Measurements from ENCODE around the gene MARK2. TPM values are rescaled to one million over a fixed set of nuclear protein-coding genes. Genes with fewer than 3 reads are reported as not detected.
A peak's percentile ranks its signal among the peaks of the same experiment; 100 is the strongest.

MARK2 gene
- total RNA-seq, 5 donors from 2014 or later (not counting 1 experiment from before 2014, with no cell fraction given): 57.4 to 67.2 (median 64.0) TPM

GRCh38 chr11:63913866-63914830 lies 75.2 kb downstream of the MARK2 start:
- DNase-seq: no peak
- no peak overlapping the region for H3K4me3 ChIP-seq (ENCODE audit: control insufficient read depth in 1 of 2, extremely low read depth in 1 of 2, low read length in 1 of 2)
- Mint-ChIP-seq H3K27ac (no peak overlapping the region), H3K4me1 (peaks cover 15 to 21% (median 17%) of the 10 kb centered on the region in 3 donors), H3K9me3 (no peaks in the 10 kb centered on the region), H3K4me3 (peak overlapping the region in 1 of 3 donors; percentile 30), H3K27me3 (no peaks in the 10 kb centered on the region), H3K36me3 (peaks cover 5% of the 10 kb centered on the region)
- WGBS (ENCODE audit: insufficient coverage): 96% methylated on average over 25 of the region's 34 CpGs
- no peak for ATAC-seq (replicated peaks in 1 of 4)
- peaks cover 3 to 4% of the 10 kb centered on the region in 2 donors for H3K36me3 ChIP-seq (ENCODE audit: control insufficient read depth in 2 of 2, extremely low read depth in 1 of 2, insufficient read depth in 1 of 2, low read length in 1 of 2)
- H3K27ac ChIP-seq (ENCODE audit: low read length): no peak overlapping the region
- POLR2A ChIA-PET: no interaction called here
- H3K27me3 ChIP-seq (replicated peaks in 1 of 2; ENCODE audit: control insufficient read depth in 2 of 2, extremely low read depth in 1 of 2, insufficient read depth in 2 of 2, low read length in 1 of 2): peaks cover 0 to 28% of the 10 kb centered on the region in 2 experiments
- H3K4me1 ChIP-seq (ENCODE audit: control insufficient read depth in 1 of 2, extremely low read depth in 1 of 2, insufficient read depth in 2 of 2, low read length in 2 of 2): peaks cover 9 to 41% of the 10 kb centered on the region in 2 experiments
- H3K9me3 ChIP-seq: no peaks in the 10 kb centered on the region
- CTCF ChIA-PET: interaction anchor here in 1 of 2 donors (1.4 kb wide), 1 partner anchor 76 kb away, joined by 3 read pairs; no protein-coding TSS in a partner anchor

- POLR2A ChIA-PET: no interaction called here
- 91% methylated on average over 11 of the region's 20 CpGs for WGBS (ENCODE audit: insufficient coverage)
- Histone ChIP-seq H3K9me3 (no peaks in the 10 kb centered on the region), H3K36me3 (ENCODE audit: control insufficient read depth in 2 of 2, extremely low read depth in 1 of 2, insufficient read depth in 1 of 2, low read length in 1 of 2) (peaks cover 0 to 3% of the 10 kb centered on the region in 2 donors), H3K27ac (ENCODE audit: low read length) (no peak overlapping the region), H3K4me1 (ENCODE audit: control insufficient read depth in 1 of 2, extremely low read depth in 1 of 2, insufficient read depth in 2 of 2, low read length in 2 of 2) (peaks cover 9 to 45% of the 10 kb centered on the region in 2 experiments), H3K27me3 (replicated peaks in 1 of 2; ENCODE audit: control insufficient read depth in 2 of 2, extremely low read depth in 1 of 2, insufficient read depth in 2 of 2, low read length in 1 of 2) (peaks cover 0 to 28% of the 10 kb centered on the region in 2 experiments), H3K4me3 (ENCODE audit: control insufficient read depth in 1 of 2, extremely low read depth in 1 of 2, low read length in 1 of 2) (no peak overlapping the region)
- Mint-ChIP-seq H3K27me3 (no peaks in the 10 kb centered on the region), H3K4me1 (peaks cover 15 to 26% (median 17%) of the 10 kb centered on the region in 3 donors), H3K9me3 (no peaks in the 10 kb centered on the region), H3K27ac (no peak overlapping the region), H3K4me3 (peak overlapping the region in 2 of 3 donors; percentile 39 to 82), H3K36me3 (peaks cover 5% of the 10 kb centered on the region)
- CTCF ChIA-PET: interaction anchor here in 1 of 2 donors (1.4 kb wide), 1 partner anchor 77 kb away, joined by 3 read pairs; no protein-coding TSS in a partner anchor
- ATAC-seq (replicated peaks in 1 of 4): no peak
- no peak for DNase-seq
Observed at GRCh38 chr11:63914896-63915691, 76.2 kb downstream of the MARK2 start.

- Mint-ChIP-seq H3K27me3 (no peaks in the 10 kb centered on the region), H3K4me1 (peaks cover 15 to 26% (median 17%) of the 10 kb centered on the region in 3 donors), H3K27ac (no peak overlapping the region), H3K36me3 (no peaks in the 10 kb centered on the region), H3K4me3 (peak overlapping the region; percentile 70 to 82 (median 78)), H3K9me3 (no peaks in the 10 kb centered on the region)
- no peak overlapping the region for H3K27ac ChIP-seq (ENCODE audit: low read length)
- H3K4me1 ChIP-seq (ENCODE audit: control insufficient read depth in 1 of 2, extremely low read depth in 1 of 2, insufficient read depth in 2 of 2, low read length in 2 of 2): peaks cover 9 to 51% of the 10 kb centered on the region in 2 experiments
- no peaks in the 10 kb centered on the region for H3K9me3 ChIP-seq
- CTCF ChIA-PET: no interaction called here
- POLR2A ChIA-PET: interaction anchor here in 1 of 2 donors (0.6 kb wide), 2 partner anchors 108 to 166 kb away, joined by 3 to 5 read pairs; no protein-coding TSS in a partner anchor
- H3K27me3 ChIP-seq (replicated peaks in 1 of 2; ENCODE audit: control insufficient read depth in 2 of 2, extremely low read depth in 1 of 2, insufficient read depth in 2 of 2, low read length in 1 of 2): peaks cover 0 to 28% of the 10 kb centered on the region in 2 experiments
- ATAC-seq (replicated peaks in 1 of 4) (peak in 3 of 4 experiments; percentile 27 to 34 (median 30)), DNase-seq (peak in 10 of 35 experiments; percentile 14 to 38 (median 28))
- 4% methylated on average over 43 of the region's 56 CpGs for WGBS (ENCODE audit: insufficient coverage)
- no peaks in the 10 kb centered on the region for H3K36me3 ChIP-seq (ENCODE audit: control insufficient read depth in 2 of 2, extremely low read depth in 1 of 2, insufficient read depth in 1 of 2, low read length in 1 of 2)
- peak overlapping the region; percentile 54 to 67 for H3K4me3 ChIP-seq (ENCODE audit: control insufficient read depth in 1 of 2, extremely low read depth in 1 of 2, low read length in 1 of 2)
Observed at GRCh38 chr11:63915961-63916836, 77.3 kb downstream of the MARK2 start.

DNA sequence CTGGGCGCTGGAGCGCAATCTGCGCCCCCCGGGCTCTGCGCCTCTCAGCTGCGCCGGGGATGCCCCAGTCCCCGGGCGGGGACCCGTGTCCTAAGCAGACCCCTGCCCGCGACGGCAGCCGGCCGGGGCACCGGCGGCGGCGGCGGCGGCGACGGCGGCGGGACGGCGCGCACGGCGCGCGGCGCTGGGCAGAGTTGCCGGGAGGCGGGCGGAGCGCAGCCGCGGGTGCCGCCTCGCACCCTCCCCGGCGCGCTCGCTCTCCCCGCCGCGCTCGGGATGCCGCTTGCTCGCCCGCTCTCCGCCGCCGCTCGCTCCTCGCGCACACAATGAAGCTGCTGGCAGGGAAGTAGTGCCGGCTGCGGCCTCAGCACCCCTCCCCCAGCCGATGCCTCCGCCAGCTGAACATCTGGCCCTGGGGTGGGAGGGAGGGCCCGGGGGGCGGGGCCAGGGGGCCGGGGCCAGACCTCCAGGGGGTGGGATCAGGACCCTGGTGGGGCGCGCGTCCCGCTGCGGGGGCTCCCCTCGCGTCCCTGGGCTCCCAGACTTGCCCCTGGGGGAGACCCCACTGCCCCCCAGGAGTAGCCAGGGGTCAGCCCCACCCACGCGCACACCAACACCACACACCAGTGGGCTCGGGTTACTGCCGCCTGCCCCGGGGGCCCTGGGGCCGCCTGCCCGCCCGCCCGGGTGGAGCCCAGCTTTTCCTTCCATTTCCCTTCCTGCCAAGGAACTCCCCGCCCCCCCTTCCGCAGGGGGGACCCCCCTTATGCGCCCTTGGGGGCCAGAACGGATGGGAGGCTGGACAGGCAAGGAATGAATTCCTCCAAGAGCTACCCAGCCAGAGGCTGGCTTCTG lies 78.2 kb downstream of the MARK2 start, which contains the start of gene RCOR2:
Gene RCOR2 (minus strand): TSS at position 328 of the 855 bp plus-strand sequence. CDS start 708 bp downstream, outside the sequence.
- H3K4me1 ChIP-seq (ENCODE audit: control insufficient read depth in 1 of 2, extremely low read depth in 1 of 2, insufficient read depth in 2 of 2, low read length in 2 of 2): peaks cover 9 to 51% of the 10 kb centered on the region in 2 experiments
- H3K27ac ChIP-seq (ENCODE audit: low read length): no peak within 1 kb of the TSS
- peaks cover 0 to 28% of the 10 kb centered on the region in 2 experiments for H3K27me3 ChIP-seq (replicated peaks in 1 of 2; ENCODE audit: control insufficient read depth in 2 of 2, extremely low read depth in 1 of 2, insufficient read depth in 2 of 2, low read length in 1 of 2)
- H3K4me3 ChIP-seq (ENCODE audit: control insufficient read depth in 1 of 2, extremely low read depth in 1 of 2, low read length in 1 of 2): peak within 1 kb of the TSS; percentile 54 to 67
- ChIA-PET POLR2A (interaction anchor here in 1 of 2 donors (0.6 kb wide), 2 partner anchors 109 to 165 kb away, joined by 3 to 5 read pairs; no protein-coding TSS in a partner anchor), CTCF (no interaction called here)
- no peaks in the 10 kb centered on the region for H3K9me3 ChIP-seq
- Mint-ChIP-seq H3K36me3 (no peaks in the 10 kb centered on the region), H3K9me3 (no peaks in the 10 kb centered on the region), H3K4me1 (peaks cover 15 to 26% (median 17%) of the 10 kb centered on the region in 3 donors), H3K4me3 (peak within 1 kb of the TSS; percentile 72 to 82 (median 78)), H3K27ac (peak within 1 kb of the TSS in 1 of 2 donors; percentile 52), H3K27me3 (no peaks in the 10 kb centered on the region)
- no peaks in the 10 kb centered on the region for H3K36me3 ChIP-seq (ENCODE audit: control insufficient read depth in 2 of 2, extremely low read depth in 1 of 2, insufficient read depth in 1 of 2, low read length in 1 of 2)
- peak; percentile 61 to 78 (median 68) for ATAC-seq (replicated peaks in 1 of 4)
- peak in 34 of 35 experiments; percentile 27 to 76 (median 48) for DNase-seq
- under 1% methylated on average over 57 of the region's 85 CpGs for WGBS (ENCODE audit: insufficient coverage)
